Activated T-cell treated with anti-CD3 and anti-CD28 coated beads for 1 hour (primary cell): ENCODE data around the gene CHD8.
"Not testable (repeated sequence)": the region's sequence is repeated elsewhere in the genome, so short reads cannot be mapped to it uniquely, and the experiment has no call there.

Experiments used
- DNase-seq: peaks from one replicate; pipeline ENCODE4 v3.0.0-alpha.2; 2020; ENCODE audit warnings: low read depth

The CHD8 gene

DNA sequence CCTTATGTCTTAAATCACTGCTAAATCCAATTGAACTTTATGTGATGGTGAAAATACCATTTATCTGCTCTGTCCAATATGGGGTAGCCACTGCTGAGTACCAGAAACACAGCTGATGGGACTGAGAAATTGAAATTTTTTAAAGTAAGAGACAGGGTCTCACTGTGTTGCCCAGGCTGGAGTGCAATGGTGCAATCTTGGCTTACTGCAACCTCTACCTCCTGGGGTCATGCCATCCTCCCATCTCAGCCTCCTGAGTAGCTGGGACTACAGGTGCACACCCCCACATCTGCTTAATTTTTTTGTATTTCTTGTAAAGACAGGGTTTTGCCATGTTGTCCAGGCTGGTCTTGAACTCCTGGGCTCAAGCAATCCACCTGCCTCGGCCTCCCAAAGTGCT lies 83.1 kb downstream of the CHD8 start:
- DNase-seq: not testable (repeated sequence)

DNA sequence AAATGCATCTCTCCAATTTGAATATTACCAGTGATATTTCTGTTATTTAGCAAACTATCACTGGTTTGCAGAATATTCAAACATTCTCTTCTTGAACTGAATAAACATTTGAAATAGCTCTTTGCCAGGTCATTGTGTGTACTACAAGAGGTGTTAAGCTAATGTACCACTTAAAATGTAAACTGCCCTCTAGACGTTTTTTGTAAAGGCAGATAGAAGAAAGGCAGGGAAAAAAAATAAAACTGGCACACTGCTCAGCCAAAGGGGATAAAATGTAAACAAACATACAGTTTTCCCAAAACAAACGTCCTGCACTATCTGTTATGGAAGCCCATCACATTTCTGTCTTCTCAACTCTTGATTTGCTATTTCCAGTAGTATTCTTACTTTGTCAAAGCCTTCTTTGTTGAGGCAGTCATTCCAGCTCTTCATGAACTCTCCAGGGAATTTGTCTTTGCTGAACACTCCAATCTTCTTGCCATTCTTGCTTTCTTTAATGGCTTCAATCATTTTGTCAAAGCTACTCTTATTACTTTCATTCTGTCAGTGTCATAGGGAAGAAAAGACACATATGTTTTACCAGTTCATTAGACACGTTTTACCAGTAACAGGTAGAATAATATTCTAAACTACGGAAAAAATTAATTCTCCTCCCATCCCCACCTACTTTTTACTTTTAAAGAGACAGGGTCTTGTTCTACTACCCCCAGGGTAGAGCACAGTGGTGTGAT lies 85.8 kb downstream of the CHD8 start:
- DNase-seq: no peak

DNA sequence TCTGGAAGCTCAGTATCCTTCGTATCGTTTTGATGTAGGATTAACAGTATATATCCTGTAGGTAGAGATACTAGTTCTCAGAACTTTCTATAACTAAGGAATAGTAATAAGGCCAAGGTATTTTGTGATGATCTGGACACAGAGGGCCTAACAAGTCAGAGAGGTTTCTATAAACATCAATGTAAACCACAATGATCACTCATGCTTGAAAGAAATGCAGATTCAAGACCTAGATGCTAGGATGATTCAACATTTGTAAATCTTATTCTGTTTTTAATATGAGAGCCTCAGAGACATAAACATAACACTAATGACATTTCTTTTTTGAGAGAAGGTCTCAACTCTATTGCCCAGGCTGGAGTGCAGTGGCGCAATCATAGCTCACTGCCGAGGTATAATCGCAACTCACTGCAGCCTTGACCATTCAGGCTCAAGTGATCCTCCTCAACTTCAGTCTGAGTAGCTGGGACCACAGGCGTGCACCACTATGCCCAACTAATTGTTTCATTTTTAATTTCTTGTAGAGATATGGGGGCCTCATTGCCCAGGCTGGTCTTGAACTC lies 88.3 kb downstream of the CHD8 start:
- no peak for DNase-seq

DNA sequence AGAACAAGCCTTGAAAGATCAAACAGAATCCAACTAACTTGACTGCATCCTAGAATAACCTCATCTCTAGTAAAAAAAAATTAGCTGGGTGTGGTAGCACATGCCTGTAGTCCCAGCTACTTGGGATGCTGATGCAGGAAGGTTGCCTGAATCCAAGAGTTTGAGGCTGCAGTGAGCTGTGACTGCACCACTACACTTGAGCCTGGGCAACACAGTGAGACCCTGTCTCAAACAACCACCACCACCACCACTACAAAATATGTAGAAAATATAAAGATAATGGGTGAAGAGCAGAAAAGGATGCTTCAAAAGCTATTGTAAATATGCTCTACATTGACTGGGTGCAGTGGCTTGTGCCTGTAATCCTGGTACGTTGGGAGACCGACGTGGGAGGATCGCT lies 99.4 kb downstream of the CHD8 start:
- DNase-seq: no peak

DNA sequence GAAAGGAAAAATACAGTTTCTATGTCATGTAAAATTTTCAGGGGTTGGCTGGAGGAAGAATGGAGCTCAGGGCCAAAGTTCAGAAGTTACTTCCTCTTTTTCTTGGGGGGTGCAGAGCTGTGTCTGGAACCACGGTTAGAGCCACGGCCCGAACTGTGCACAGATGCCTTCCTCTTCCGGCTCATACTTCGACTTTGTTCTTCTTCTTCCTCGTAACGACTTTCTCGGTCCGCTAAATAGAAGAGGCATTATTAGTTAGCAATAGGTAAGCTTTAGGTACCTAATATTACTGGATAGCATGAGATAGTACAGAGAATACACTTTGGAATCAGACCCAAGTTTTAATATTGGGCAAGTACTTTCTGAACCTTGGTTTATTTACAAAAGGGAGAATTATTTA lies 103.3 kb downstream of the CHD8 start:
- DNase-seq: no peak

DNA sequence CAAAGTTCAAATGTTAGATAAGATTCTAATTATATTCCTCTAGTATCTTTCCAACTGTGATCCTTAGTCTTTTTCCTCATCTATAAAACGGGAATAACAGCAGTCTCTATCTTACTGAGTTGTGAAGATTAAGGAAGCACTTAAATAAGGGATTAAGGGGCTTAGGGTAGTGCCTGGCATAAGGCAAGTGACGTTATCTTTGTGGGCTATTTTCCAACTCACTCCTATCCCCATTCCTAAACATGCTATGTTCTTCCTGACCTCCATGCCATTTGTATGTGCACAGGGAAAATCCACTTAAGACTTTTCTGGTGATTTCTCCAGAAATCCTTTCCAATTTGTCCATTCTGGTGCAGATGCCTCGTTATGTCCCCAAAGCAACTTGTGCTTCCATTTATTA lies 105.4 kb downstream of the CHD8 start:
- DNase-seq: no peak

DNA sequence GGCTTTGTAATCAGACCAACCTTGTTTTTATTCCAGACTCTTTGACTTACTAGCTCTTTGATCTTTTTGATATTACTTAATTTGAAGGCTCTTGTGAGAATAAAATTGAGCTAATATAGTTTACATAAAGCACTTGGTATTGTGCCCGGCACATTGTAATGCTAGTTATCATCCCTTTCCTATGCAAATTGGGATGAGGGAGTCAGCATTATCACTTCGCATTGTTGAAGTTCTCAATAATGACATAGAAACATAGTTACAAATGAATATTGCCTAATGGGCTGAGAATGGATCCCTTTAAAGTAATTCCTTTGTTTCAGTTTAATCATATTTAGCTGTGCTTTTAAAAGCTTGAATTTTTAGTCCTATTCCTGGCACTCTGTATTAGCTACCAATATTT lies 108.7 kb downstream of the CHD8 start:
- DNase-seq: no peak

DNA sequence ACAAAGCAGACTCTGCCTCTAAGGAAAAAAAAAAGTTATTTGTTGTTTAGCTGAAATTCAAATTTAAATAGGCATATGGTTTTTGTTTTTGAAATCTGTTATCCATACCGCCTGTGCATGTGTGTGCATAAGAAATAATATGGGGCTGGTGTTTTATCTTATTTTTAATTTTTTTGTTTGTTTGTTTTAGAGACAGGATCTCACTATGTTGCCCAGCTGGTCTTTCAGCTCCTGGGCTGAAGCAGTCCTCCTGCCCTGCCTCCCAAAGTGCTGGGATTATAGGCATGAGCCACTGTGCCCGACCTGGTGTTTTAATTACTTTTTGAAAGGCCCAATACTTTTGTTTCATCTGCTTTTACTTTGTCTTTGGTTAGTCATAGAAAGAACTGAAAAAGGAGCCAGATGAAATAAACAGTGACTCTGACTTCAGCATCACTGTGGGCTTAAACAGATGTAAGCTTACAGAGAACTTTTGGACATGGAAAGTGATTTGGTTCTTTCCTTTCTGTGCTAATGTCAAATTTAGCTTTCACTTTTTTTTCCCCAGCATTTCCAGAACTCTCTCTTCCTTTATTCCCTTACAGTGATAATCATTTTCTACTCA lies 109.3 kb downstream of the CHD8 start:
- no peak for DNase-seq

DNA sequence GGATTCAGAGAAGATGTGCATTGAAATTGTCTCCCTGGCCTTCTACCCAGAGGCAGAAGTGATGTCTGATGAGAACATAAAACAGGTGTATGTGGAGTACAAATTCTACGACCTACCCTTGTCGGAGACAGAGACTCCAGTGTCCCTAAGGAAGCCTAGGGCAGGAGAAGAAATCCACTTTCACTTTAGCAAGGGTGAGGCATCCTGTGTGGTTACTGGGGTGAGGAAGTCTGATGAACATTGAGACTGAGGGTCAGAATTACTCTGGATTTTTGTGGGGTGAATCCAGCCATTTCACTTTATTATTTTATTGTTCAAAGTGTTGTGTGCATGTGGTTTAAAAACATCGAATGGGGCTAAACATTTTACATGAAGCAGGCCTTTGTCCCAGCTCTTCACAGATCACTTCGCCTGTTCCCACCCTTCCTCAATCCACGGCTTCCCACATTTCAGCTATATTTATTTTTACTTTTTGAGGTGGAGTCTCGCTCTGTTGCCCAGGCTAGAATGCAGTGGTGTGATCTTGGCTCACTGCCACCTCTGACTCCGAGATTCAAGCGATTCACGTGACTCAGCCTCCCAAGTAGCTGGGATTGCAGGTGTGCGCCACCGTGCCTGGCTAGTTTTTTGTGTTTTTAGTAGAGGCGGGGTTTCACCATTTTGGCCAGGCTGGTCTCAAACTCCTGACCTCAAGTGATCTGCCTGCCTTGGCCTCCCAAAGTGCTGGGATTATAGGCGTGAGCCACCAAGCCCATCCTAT lies 112.7 kb downstream of the CHD8 start:
- no peak for DNase-seq
